NCI-H2029 (cell line): ENCODE results near the gene TCF12.
A peak's percentile ranks its signal among the peaks of the same experiment; 100 is the strongest.
"Not testable (repeated sequence)": the region's sequence is repeated elsewhere in the genome, so short reads cannot be mapped to it uniquely, and the experiment has no call there.

Experiments used
- DNase-seq: peaks from one replicate; lab custom pipeline; 2025; lab: John Stamatoyannopoulos, UW

TCF12 gene

GRCh38 chr15:57135800-57136199 is 217.4 kb downstream of the TCF12 start:
- no peak for DNase-seq

- no peak for DNase-seq
These were observed 219.9 kb downstream of the TCF12 start for GRCh38 chr15:57138349-57138788.

- DNase-seq, result no peak
These were observed 225.2 kb downstream of the TCF12 start for GRCh38 chr15:57143511-57144078.

- DNase-seq, result no peak
These were observed 226.0 kb downstream of the TCF12 start for GRCh38 chr15:57144448-57144847.

GRCh38 chr15:57146506-57147201 is 228.2 kb downstream of the TCF12 start:
- peak; percentile 45 for DNase-seq

- DNase-seq, result no peak
These were observed 229.2 kb downstream of the TCF12 start for GRCh38 chr15:57147621-57148020.

GRCh38 chr15:57148262-57148661 is 229.8 kb downstream of the TCF12 start:
- no peak for DNase-seq

- DNase-seq, result no peak
These were observed 230.8 kb downstream of the TCF12 start for GRCh38 chr15:57149196-57149595.

GRCh38 chr15:57150066-57150865 is 231.8 kb downstream of the TCF12 start:
- no peak for DNase-seq

- not testable (repeated sequence) for DNase-seq
These were observed 232.4 kb downstream of the TCF12 start for GRCh38 chr15:57150866-57151203.

GRCh38 chr15:57152133-57152532 is 233.7 kb downstream of the TCF12 start:
- DNase-seq, result no peak

- no peak for DNase-seq
These were observed 234.5 kb downstream of the TCF12 start for GRCh38 chr15:57152666-57153539.

GRCh38 chr15:57156210-57156884 is 237.9 kb downstream of the TCF12 start:
- no peak for DNase-seq

- DNase-seq, result peak; percentile 55
These were observed 240.1 kb downstream of the TCF12 start for GRCh38 chr15:57158589-57158988.

- no peak for DNase-seq
These were observed 240.7 kb downstream of the TCF12 start for GRCh38 chr15:57158997-57159668.

GRCh38 chr15:57159767-57160166 is 241.3 kb downstream of the TCF12 start:
- no peak for DNase-seq

GRCh38 chr15:57160823-57161560 is 242.5 kb downstream of the TCF12 start:
- DNase-seq, result no peak

GRCh38 chr15:57164251-57164650 is 245.8 kb downstream of the TCF12 start:
- not testable (repeated sequence) for DNase-seq

- DNase-seq, result no peak
These were observed 247.5 kb downstream of the TCF12 start for GRCh38 chr15:57165992-57166391.

- DNase-seq, result no peak
These were observed 249.5 kb downstream of the TCF12 start for GRCh38 chr15:57167821-57168395.
